Chondrocyte (in vitro differentiated cells): ENCODE measurements around the gene ULBP3. TPM values are rescaled to one million over a fixed set of nuclear protein-coding genes. Genes with fewer than 3 reads are reported as not detected.
"Not testable (repeated sequence)": the region's sequence is repeated elsewhere in the genome, so short reads cannot be mapped to it uniquely, and the experiment has no call there.

Source experiments
- DNase-seq: peaks from one replicate; pipeline ENCODE4 v3.0.0; 2021; ENCODE audit warnings: mixed read lengths, low spot score
- H3K27ac Mint-ChIP-seq: one replicate; pipeline ENCODE4 v1.8.0; 2021; ENCODE audit warnings: mild to moderate bottlenecking, moderate library complexity, mixed read lengths; ENCODE audit not compliant: unreplicated experiment
- H3K27me3 Mint-ChIP-seq: 2 replicates; pipeline ENCODE4 v1.8.0; 2021; ENCODE audit warnings: low read depth, mixed read lengths
- H3K36me3 Mint-ChIP-seq: 2 replicates; pipeline ENCODE4 v1.8.0; 2021; ENCODE audit warnings: low read depth, mixed read lengths
- H3K4me1 Mint-ChIP-seq: 2 replicates; pipeline ENCODE4 v1.8.0; 2021; ENCODE audit warnings: low read depth, mild to moderate bottlenecking, mixed read lengths
- H3K4me3 Mint-ChIP-seq: one replicate; pipeline ENCODE4 v1.8.0; 2021; ENCODE audit warnings: mild to moderate bottlenecking, moderate library complexity, mixed read lengths; ENCODE audit not compliant: unreplicated experiment
- H3K9me3 Mint-ChIP-seq: 2 replicates; pipeline ENCODE4 v1.8.0; 2021; ENCODE audit warnings: low read depth, mixed read lengths
- CTCF ChIP-seq: fragments of 200-600 bp; sonication (generic); IDR thresholded peaks from 2 replicates; pipeline ENCODE4 v1.5.0; 2021; ENCODE audit warnings: antibody characterized with exemption, mild to moderate bottlenecking, moderate library complexity
- total RNA-seq: library from RNA; stranded (reverse); gene quantifications from 3 replicates; pipeline ENCODE4 v1.2.1, GENCODE V29; 2021

The ULBP3 gene
- total RNA-seq, 1 donor from 2014 or later = 5.0 TPM

- peaks cover 6% of the 10 kb centered on the region for H3K36me3 Mint-ChIP-seq
These were observed 1.4 kb upstream of the ULBP3 start for GRCh38 chr6:150070236-150070818.

GRCh38 chr6:150069706-150070105, 785 bp upstream of the ULBP3 start:
- Mint-ChIP-seq H3K4me3 (no peak overlapping the region), H3K27ac (no peak overlapping the region), H3K27me3 (peaks cover 1% of the 10 kb centered on the region), H3K9me3 (no peaks in the 10 kb centered on the region), H3K36me3 (peaks cover 8% of the 10 kb centered on the region), H3K4me1 (peaks cover 22% of the 10 kb centered on the region)
- no peak for TF ChIP-seq CTCF
- DNase-seq = no peak

More at GRCh38 chr6:150070236-150070818, 1.4 kb upstream of the ULBP3 start:
- no peak overlapping the region for H3K4me3 Mint-ChIP-seq
- H3K9me3 Mint-ChIP-seq = no peaks in the 10 kb centered on the region
- H3K27ac Mint-ChIP-seq = peak overlapping the region; percentile 15
- H3K27me3 Mint-ChIP-seq = peaks cover 1% of the 10 kb centered on the region
- no peak for TF ChIP-seq CTCF
- DNase-seq = no peak
- H3K4me1 Mint-ChIP-seq = peaks cover 22% of the 10 kb centered on the region

GRCh38 chr6:150068151-150068550, 770 bp downstream of the ULBP3 start:
- H3K27ac Mint-ChIP-seq = peak overlapping the region; percentile 86
- peaks cover 13% of the 10 kb centered on the region for H3K36me3 Mint-ChIP-seq
- H3K9me3 Mint-ChIP-seq = no peaks in the 10 kb centered on the region
- H3K4me3 Mint-ChIP-seq = peak overlapping the region; percentile 80
- H3K27me3 Mint-ChIP-seq = no peaks in the 10 kb centered on the region
- TF ChIP-seq CTCF = no peak
- no peak for DNase-seq
- H3K4me1 Mint-ChIP-seq = peaks cover 18% of the 10 kb centered on the region

GRCh38 chr6:150065083-150065482, 3.8 kb downstream of the ULBP3 start:
- no peak for TF ChIP-seq CTCF
- no peak overlapping the region for H3K27ac Mint-ChIP-seq
- peaks cover 7% of the 10 kb centered on the region for H3K4me1 Mint-ChIP-seq
- peaks cover 16% of the 10 kb centered on the region for H3K36me3 Mint-ChIP-seq
- no peak overlapping the region for H3K4me3 Mint-ChIP-seq
- no peaks in the 10 kb centered on the region for H3K27me3 Mint-ChIP-seq
- no peak for DNase-seq
- H3K9me3 Mint-ChIP-seq = no peaks in the 10 kb centered on the region

GRCh38 chr6:150063640-150064039, 5.3 kb downstream of the ULBP3 start:
- Mint-ChIP-seq H3K4me3 (no peak overlapping the region), H3K27me3 (no peaks in the 10 kb centered on the region), H3K27ac (no peak overlapping the region), H3K36me3 (peaks cover 16% of the 10 kb centered on the region), H3K9me3 (no peaks in the 10 kb centered on the region), H3K4me1 (peaks cover 3% of the 10 kb centered on the region)
- no peak for DNase-seq
- TF ChIP-seq CTCF = no peak

- H3K9me3 Mint-ChIP-seq, H3K36me3 Mint-ChIP-seq, H3K4me1 Mint-ChIP-seq, H3K4me3 Mint-ChIP-seq, H3K27ac Mint-ChIP-seq, DNase-seq: not testable (repeated sequence)
- peaks cover 18% of the 10 kb centered on the region for H3K27me3 Mint-ChIP-seq
These were observed 8.9 kb downstream of the ULBP3 start for GRCh38 chr6:150059973-150060372.
